Measurements from ENCODE around the gene MED28. TPM values are rescaled to one million over a fixed set of nuclear protein-coding genes. Genes with fewer than 3 reads are reported as not detected.

Gene MED28
- total RNA-seq, 1 experiment from 2014 or later: 11.1 TPM

- no peak for DNase-seq (ENCODE audit: low read depth)
Measured at GRCh38 chr4:17667253-17667652, 52.8 kb downstream of the MED28 start.

- no peak for DNase-seq (ENCODE audit: low read depth)
Measured at GRCh38 chr4:17667653-17668201, 53.3 kb downstream of the MED28 start.

GRCh38 chr4:17670423-17670822 is 56.0 kb downstream of the MED28 start:
- no peak for DNase-seq (ENCODE audit: low read depth)

DNA sequence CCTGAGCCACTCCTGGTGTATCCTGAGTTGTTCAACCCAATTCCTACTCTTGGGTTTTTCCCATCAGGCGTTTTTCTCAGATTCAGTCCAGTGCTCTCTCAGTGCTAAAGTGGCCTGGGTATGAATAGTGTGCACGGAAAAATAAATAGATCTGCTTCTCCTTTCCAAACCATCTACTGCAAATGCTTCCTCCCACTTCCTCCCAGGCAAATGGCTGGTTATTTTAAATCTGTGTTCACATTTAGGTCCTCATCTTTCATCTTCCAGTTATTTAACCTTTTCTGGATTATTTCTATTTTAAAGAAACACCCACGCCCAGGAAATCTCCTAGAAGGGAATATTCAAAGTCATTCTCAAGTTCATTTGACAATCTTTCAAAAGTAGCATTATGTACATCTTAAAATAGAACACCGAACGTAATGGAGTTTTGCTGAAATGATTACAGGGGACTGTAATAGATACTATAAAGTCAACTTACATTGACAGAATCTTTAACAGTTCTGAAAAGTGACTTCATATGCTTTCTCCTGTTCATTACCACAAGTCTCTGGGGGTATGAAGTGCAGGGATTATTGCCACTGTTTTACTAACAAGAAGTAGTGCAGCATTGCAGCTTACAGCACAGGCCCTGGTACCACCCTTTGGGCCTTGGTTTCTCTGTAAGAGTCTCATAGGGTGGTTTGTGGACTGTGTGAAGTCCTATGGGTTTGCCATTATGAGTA is 66.3 kb downstream of the MED28 start:
- no peak for DNase-seq (ENCODE audit: low read depth)

GRCh38 chr4:17681281-17682221 is 67.1 kb downstream of the MED28 start:
- no peak for DNase-seq (ENCODE audit: low read depth)

GRCh38 chr4:17682222-17682566 is 67.8 kb downstream of the MED28 start:
- no peak for DNase-seq (ENCODE audit: low read depth)

Other genes with a start within 250 kb of the MED28 start
- 2.8 and 8.3 TPM in 2 replicates for gene QDPR, start 102.6 kb upstream of the MED28 start, total RNA-seq (2014; rRNA removed; shearing (Covaris generic))
- not detected in 2 replicates for gene CLRN2, start 99.5 kb upstream of the MED28 start, total RNA-seq (2014; rRNA removed; shearing (Covaris generic))
- 279 and 291 TPM in 2 replicates for gene LAP3, start 37.4 kb upstream of the MED28 start, total RNA-seq (2014; rRNA removed; shearing (Covaris generic))
- 0.02 TPM in 1 of 2 replicates, not detected in the other for gene FAM184B, start 167.0 kb downstream of the MED28 start, total RNA-seq (2014; rRNA removed; shearing (Covaris generic))
- gene DCAF16, start 196.1 kb downstream of the MED28 start, total RNA-seq (2014; rRNA removed; shearing (Covaris generic)): 31.4 and 56.9 TPM in 2 replicates
- gene NCAPG, start 196.3 kb downstream of the MED28 start, total RNA-seq (2014; rRNA removed; shearing (Covaris generic)): 51.7 and 71.8 TPM in 2 replicates